GM20000 (cell line): ENCODE results near the gene AKT3.
A peak's percentile ranks its signal among the peaks of the same experiment; 100 is the strongest.
"Not testable (repeated sequence)": the region's sequence is repeated elsewhere in the genome, so short reads cannot be mapped to it uniquely, and the experiment has no call there.

Experiments
- DNase-seq: peaks from one replicate; pipeline ENCODE4 v3.0.0; 2012; ENCODE audit warnings: low spot score
- TF ChIP-seq, protein P1 (sequence below): IDR thresholded peaks from 2 replicates; pipeline ENCODE4 v1.5.1; 2012; ENCODE audit warnings: mild to moderate bottlenecking, control low read depth; ENCODE audit errors: extremely low read depth, missing control alignments

AKT3 gene

DNA sequence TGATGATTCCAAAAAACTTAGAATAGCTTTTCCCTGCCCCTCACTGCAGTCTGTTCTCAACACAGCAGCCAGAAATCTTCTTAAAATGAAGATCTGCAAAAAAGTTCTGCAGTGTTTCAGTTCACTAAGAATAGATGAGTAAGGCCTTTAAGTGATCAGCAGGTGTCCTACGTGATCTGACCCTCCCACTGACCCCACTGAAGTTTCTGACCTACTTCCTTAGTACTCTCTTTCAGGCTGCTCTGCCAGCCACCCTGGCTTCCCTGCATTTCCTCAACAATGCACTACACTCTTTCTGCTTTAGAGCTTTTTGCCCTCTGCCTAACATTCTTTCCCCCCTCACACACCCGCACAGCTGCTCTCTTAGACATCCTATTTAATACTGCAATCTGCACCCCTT, 182.5 kb downstream of the AKT3 start:
- TF ChIP-seq, protein P1, sequence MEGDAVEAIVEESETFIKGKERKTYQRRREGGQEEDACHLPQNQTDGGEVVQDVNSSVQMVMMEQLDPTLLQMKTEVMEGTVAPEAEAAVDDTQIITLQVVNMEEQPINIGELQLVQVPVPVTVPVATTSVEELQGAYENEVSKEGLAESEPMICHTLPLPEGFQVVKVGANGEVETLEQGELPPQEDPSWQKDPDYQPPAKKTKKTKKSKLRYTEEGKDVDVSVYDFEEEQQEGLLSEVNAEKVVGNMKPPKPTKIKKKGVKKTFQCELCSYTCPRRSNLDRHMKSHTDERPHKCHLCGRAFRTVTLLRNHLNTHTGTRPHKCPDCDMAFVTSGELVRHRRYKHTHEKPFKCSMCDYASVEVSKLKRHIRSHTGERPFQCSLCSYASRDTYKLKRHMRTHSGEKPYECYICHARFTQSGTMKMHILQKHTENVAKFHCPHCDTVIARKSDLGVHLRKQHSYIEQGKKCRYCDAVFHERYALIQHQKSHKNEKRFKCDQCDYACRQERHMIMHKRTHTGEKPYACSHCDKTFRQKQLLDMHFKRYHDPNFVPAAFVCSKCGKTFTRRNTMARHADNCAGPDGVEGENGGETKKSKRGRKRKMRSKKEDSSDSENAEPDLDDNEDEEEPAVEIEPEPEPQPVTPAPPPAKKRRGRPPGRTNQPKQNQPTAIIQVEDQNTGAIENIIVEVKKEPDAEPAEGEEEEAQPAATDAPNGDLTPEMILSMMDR, result no peak
- peak; percentile 9 for DNase-seq

DNA sequence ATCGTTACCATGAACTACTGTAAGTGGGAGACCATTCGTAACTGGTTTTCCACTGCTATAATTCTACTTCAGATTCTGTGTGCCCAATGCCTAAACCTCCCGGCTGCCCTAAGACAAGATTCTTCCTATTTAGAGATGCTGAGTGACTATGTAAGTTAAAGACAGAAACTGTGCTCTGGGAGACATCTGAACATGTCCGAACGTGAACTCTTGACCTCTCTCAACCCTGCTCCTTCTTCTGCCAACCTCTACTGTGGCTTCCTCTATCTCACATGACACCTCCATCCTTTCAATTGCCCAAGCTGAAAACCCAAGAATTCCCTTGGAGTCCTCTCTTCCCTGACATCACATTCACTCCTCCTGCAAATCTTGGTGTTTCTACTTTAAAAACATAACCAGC, 182.9 kb downstream of the AKT3 start:
- TF ChIP-seq, protein P1, result no peak
- DNase-seq, result no peak

DNA sequence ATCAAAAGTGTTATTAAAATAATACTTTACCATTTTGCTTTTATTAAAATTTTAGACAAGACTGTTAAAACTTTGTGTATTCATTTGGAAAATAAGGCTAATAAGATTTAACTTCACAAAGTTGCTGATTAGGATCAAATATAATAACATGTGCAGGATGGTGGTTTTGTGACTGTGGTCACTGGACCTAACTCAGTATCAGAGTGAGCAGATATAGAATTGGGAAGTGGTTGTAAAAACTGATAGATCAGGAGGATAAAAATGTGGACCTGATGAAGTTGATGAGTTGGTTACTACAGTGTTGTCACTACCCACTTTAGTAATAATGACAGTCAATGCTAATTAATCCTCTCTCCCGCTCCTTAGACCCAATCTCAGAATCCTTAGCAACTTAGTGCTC, 186.4 kb downstream of the AKT3 start:
- no peak for DNase-seq
- TF ChIP-seq, protein P1, result no peak

- DNase-seq, result not testable (repeated sequence)
Measured at GRCh38 chr1:243662169-243662568, 187.9 kb downstream of the AKT3 start.

DNA sequence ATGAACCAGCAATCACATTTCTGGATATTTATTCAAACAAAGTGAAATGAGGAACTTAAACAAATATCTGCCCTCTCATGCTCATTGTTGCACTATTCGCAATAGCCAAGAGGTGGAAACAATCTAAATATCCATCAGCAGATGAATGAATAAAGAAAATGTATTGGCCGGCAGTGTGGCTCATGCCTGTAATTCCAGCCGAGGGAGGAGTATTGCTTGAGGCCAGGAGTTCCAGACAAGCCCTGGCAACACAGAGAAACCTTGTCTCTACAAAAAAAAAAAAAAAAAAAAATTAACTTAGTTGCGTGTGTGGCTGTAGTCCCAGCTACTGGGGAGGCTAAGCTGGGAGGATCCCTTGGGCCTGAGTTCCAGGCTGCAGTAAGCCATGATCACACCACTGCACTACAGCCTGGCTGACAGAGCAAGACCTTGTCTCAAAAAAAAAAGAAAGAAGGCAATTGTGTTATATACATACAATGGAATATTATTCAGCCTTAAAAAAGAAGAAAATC, 191.4 kb downstream of the AKT3 start:
- TF ChIP-seq, protein P1, result no peak
- DNase-seq, result no peak

- DNase-seq, result no peak
- TF ChIP-seq, protein P1, result no peak
Measured at GRCh38 chr1:243657793-243658192, 192.2 kb downstream of the AKT3 start.

GRCh38 chr1:243649530-243649929, 200.5 kb downstream of the AKT3 start:
- DNase-seq, result not testable (repeated sequence)

DNA sequence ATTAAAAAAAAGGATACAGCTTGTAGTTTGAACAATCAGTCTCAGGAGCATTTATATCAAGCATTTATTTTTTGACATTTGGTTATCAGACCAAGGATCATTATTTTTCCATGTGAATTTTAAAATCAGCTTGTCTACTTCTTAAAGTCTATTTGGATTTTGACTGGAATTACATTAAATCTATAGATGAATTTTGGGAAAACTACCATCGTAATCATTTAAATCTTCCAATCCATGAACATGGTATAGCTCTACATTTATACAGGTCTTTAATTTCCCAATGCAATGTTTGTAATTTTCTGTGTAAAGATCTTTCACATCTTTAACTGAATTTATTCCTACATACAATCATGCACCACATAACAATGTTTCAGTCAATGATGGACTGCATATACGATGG, 203.2 kb downstream of the AKT3 start:
- DNase-seq, result no peak

More for the DNA sequence above, 203.2 kb downstream of the AKT3 start:
- TF ChIP-seq, protein P1, result no peak
